GM12875 (cell line): Measurements from ENCODE around the gene DISP3.

Experiments used
- H3K4me3 ChIP-seq: one replicate; pipeline ENCODE4 v1.5.1; 2011; ENCODE audit warnings: low read depth, low read length, control low read depth
- TF ChIP-seq, protein P1 (sequence below): IDR thresholded peaks from 2 replicates; pipeline ENCODE4 v1.5.1; 2011; ENCODE audit warnings: low read depth, mild to moderate bottlenecking, control low read depth, inconsistent platforms, low read length, moderate library complexity, borderline replicate concordance; ENCODE audit not compliant: insufficient read depth

DISP3 gene

DNA sequence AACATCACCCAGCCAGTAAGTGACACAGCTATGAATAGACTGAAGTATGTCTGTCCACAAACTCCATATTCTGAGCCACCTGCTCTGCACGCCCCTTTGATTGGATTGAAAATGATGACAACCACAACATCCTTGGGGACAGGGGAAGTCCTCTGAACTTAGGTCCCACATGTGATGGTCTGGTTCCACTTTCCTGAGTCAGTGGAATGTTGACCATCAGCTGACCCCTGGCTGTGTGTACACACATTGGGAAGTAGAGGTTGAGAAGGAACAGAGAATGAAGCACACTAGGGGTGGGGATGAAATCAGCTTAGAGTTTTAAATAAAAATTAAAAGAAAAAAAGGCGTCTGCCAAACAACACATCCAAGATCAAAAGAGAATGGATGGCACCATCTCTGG, 8.0 kb upstream of the DISP3 start:
- TF ChIP-seq, protein P1, sequence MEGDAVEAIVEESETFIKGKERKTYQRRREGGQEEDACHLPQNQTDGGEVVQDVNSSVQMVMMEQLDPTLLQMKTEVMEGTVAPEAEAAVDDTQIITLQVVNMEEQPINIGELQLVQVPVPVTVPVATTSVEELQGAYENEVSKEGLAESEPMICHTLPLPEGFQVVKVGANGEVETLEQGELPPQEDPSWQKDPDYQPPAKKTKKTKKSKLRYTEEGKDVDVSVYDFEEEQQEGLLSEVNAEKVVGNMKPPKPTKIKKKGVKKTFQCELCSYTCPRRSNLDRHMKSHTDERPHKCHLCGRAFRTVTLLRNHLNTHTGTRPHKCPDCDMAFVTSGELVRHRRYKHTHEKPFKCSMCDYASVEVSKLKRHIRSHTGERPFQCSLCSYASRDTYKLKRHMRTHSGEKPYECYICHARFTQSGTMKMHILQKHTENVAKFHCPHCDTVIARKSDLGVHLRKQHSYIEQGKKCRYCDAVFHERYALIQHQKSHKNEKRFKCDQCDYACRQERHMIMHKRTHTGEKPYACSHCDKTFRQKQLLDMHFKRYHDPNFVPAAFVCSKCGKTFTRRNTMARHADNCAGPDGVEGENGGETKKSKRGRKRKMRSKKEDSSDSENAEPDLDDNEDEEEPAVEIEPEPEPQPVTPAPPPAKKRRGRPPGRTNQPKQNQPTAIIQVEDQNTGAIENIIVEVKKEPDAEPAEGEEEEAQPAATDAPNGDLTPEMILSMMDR: no peak
- no peak overlapping the region for H3K4me3 ChIP-seq

DNA sequence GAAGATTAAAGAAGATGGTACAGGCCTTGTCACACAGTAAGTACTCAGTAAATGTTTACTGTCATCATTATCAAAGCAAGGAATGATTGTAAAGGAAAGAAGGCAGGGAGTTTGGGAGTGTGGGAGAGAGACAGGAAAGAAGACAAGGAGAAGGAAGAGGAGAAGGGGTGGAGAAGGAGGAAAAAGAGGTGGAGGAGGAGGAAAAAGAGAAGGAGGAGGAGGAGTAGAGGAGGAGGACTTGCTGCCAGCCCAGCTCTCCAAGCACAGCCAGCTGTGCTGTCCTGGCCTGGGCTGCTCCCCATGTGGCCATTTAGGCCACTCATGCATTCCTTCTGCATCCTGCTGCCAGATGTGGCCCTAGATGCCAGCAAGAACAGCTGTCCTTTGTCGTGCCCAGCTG, 7.5 kb upstream of the DISP3 start:
- TF ChIP-seq, protein P1: no peak
- no peak overlapping the region for H3K4me3 ChIP-seq

DNA sequence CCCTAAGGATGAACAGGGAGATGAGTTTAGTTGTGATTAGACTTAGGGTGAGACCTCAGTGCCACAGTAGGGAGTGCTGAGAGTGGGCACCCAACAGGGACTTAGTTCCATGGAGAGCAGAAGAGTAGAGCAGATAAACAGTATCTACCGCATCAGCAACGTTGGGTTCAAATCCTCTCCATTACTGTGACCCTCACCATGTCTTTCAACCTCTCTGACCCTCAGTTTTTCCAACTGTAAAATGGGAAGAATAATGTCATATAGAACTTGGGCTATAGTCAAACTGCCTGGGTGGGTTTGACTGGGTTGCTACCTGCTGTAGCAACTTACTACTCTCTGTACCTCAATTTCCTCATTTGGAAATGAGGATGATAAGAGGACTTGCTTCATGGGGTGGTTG, 6.7 kb upstream of the DISP3 start:
- TF ChIP-seq, protein P1: no peak

GRCh38 chr1:11472741-11473140, 6.2 kb upstream of the DISP3 start:
- H3K4me3 ChIP-seq: no peak overlapping the region
- TF ChIP-seq, protein P1: no peak

More for the DNA sequence above, 6.7 kb upstream of the DISP3 start:
- no peak overlapping the region for H3K4me3 ChIP-seq

GRCh38 chr1:11473491-11474034, 5.4 kb upstream of the DISP3 start:
- no peak overlapping the region for H3K4me3 ChIP-seq
- TF ChIP-seq, protein P1: no peak

- TF ChIP-seq, protein P1: no peak
- H3K4me3 ChIP-seq: no peak overlapping the region
These were observed 4.1 kb upstream of the DISP3 start for GRCh38 chr1:11474826-11475225.

GRCh38 chr1:11475748-11476147, 3.2 kb upstream of the DISP3 start:
- TF ChIP-seq, protein P1: no peak
- no peak overlapping the region for H3K4me3 ChIP-seq
